ENCODE data around the gene UBR1. TPM values are rescaled to one million over a fixed set of nuclear protein-coding genes. Genes with fewer than 3 reads are reported as not detected.

The UBR1 gene
- total and polyA plus RNA-seq, 10 of the 15 experiments (the other 5 are each of a cell fraction or from before 2014, with no cell fraction given): 4.5 to 27.5 (median 16.7) TPM

GRCh38 chr15:43086551-43086950 is 19.3 kb downstream of the UBR1 start:
- DNase-seq (ENCODE audit: low read depth, low spot score) (no peak), FAIRE-seq (no peak), ATAC-seq (peak; percentile 75)
- POLR2A ChIA-PET: interaction anchor here (0.7 kb wide), 1 partner anchor 67 kb away, joined by 8 read pairs; no protein-coding TSS in a partner anchor
- BruUV-seq (replicated peaks): no TSS peak
- no peak overlapping the region for H3K4me2 ChIP-seq (ENCODE audit: control insufficient read depth, insufficient read depth)
- CTCF ChIA-PET: interaction anchor here (0.6 kb wide), 1 partner anchor 1364 kb away, joined by 4 read pairs; no protein-coding TSS in a partner anchor
- H3K27me3 ChIP-seq (replicated peaks in 1 of 2; ENCODE audit: control insufficient read depth in 2 of 2, insufficient read depth in 2 of 2, low read length in 1 of 2): no peaks in the 10 kb centered on the region
- H3K36me3 ChIP-seq (ENCODE audit: control insufficient read depth in 2 of 2, insufficient read depth in 2 of 2, low read length in 1 of 2): no peaks in the 10 kb centered on the region; a peak in 2 of 4 replicates
- in situ Hi-C loops (cut with MboI) (no loop called here), intact Hi-C loops (cut with micrococcal nuclease; ENCODE audit: unreplicated experiment) (no loop called here)
- no peaks in the 10 kb centered on the region for H3K4me1 ChIP-seq (ENCODE audit: control insufficient read depth, insufficient read depth, low read length)
- peaks cover 1% of the 10 kb centered on the region for H3K79me2 ChIP-seq (ENCODE audit: control insufficient read depth, insufficient read depth, low read length)
- no peak overlapping the region for H3K4me3 ChIP-seq
- no peaks in the 10 kb centered on the region for H4K20me1 ChIP-seq (ENCODE audit: control insufficient read depth, insufficient read depth)
- peak overlapping the region; percentile 56 for H3K27ac ChIP-seq (ENCODE audit: control insufficient read depth, insufficient read depth)
- H3K9me3 ChIP-seq (replicated peaks; ENCODE audit: control insufficient read depth, insufficient read depth, low read length): no peaks in the 10 kb centered on the region
- WGBS (ENCODE audit: insufficient coverage, insufficient replicate concordance, low lambda C conversion rate, missing lambda C conversion rate): 0% methylated on average over 1 of the region's 1 CpG
- RAD21 ChIA-PET (ENCODE audit: unreplicated experiment): no interaction called here
- H2AFZ ChIP-seq (ENCODE audit: control insufficient read depth, low read depth, low read length): no peak overlapping the region
- TF ChIP-seq ETV6 (conservative IDR thresholded peaks at IDR 0.05 in 1 of 2, IDR thresholded peaks at IDR 0.05 in 1 of 2; ENCODE audit: borderline replicate concordance in 1 of 2, low read depth in 1 of 2): 0 out of 4 replicates have a peak, but pooled peaks of 1 of the 2 experiments have one; percentile 20
- no peak for TF ChIP-seq RAD21 (IDR thresholded peaks at IDR 0.05; ENCODE audit: insufficient read depth, low read depth, low read length)
- peak; percentile 61 for TF ChIP-seq JUNB (IDR thresholded peaks at IDR 0.05)
- TF ChIP-seq MEF2B (IDR thresholded peaks at IDR 0.05; ENCODE audit: partially characterized antibody, poor library complexity, severe bottlenecking): no peak
- no peak for TF ChIP-seq GABPA (IDR thresholded peaks at IDR 0.05; ENCODE audit: low read depth)
- TF ChIP-seq ZNF217 (IDR thresholded peaks at IDR 0.05): no peak
- TF ChIP-seq WRNIP1 (IDR thresholded peaks at IDR 0.05; ENCODE audit: borderline replicate concordance, low read depth, low read length): no peak
- no peak for TF ChIP-seq BACH1 (IDR thresholded peaks at IDR 0.05; ENCODE audit: borderline replicate concordance)
- no peak for TF ChIP-seq E2F8 (IDR thresholded peaks at IDR 0.05; ENCODE audit: low read depth, partially characterized antibody)
- no peak for TF ChIP-seq HSF1 (IDR thresholded peaks at IDR 0.05; ENCODE audit: low read depth, low read length)
- TF ChIP-seq SP1 (IDR thresholded peaks at IDR 0.05; ENCODE audit: low read depth, low read length): no peak
- no peak for TF ChIP-seq USF2 (IDR thresholded peaks at IDR 0.05; ENCODE audit: borderline replicate concordance, low read depth, low read length)
- TF ChIP-seq CHD2 (IDR thresholded peaks at IDR 0.05; ENCODE audit: borderline replicate concordance, low read depth, low read length): no peak
- TF ChIP-seq NFIC (IDR thresholded peaks at IDR 0.05; ENCODE audit: low read depth, low read length): peak; percentile 29; the same call in 1 of the 2 replicates
- TF ChIP-seq CREM (IDR thresholded peaks at IDR 0.05; ENCODE audit: low read depth): no peak
- H3K9ac ChIP-seq (ENCODE audit: control insufficient read depth, insufficient read depth, low read length): no peak overlapping the region
- SMC1A ChIA-PET (ENCODE audit: uncharacterized antibody, unreplicated experiment): interaction anchor here (1.3 kb wide), 1 partner anchor 26 kb away, joined by 3 read pairs; no protein-coding TSS in a partner anchor

Measured in GM12878 (cell line).